ENCODE measurements around the gene SLC17A8.
"Not testable (repeated sequence)": the region's sequence is repeated elsewhere in the genome, so short reads cannot be mapped to it uniquely, and the experiment has no call there.

The SLC17A8 gene

GRCh38 chr12:100427078-100427477 is 70.2 kb downstream of the SLC17A8 start:
- DNase-seq (ENCODE audit: low spot score): peak; percentile 49

GRCh38 chr12:100430251-100430650 is 73.4 kb downstream of the SLC17A8 start:
- DNase-seq (ENCODE audit: low spot score): not testable (repeated sequence)

- no peak for DNase-seq (ENCODE audit: low spot score)
Measured at GRCh38 chr12:100433701-100434100, 76.8 kb downstream of the SLC17A8 start.

- DNase-seq (ENCODE audit: low spot score): no peak
Measured at GRCh38 chr12:100434177-100434576, 77.3 kb downstream of the SLC17A8 start.

- DNase-seq (ENCODE audit: low spot score): no peak
Measured at GRCh38 chr12:100435957-100436356, 79.1 kb downstream of the SLC17A8 start.

GRCh38 chr12:100437038-100437841 is 80.4 kb downstream of the SLC17A8 start:
- no peak for DNase-seq (ENCODE audit: low spot score)

- DNase-seq (ENCODE audit: low spot score): no peak
Measured at GRCh38 chr12:100439797-100440196, 82.9 kb downstream of the SLC17A8 start.

- no peak for DNase-seq (ENCODE audit: low spot score)
Measured at GRCh38 chr12:100442403-100442802, 85.5 kb downstream of the SLC17A8 start.

- DNase-seq (ENCODE audit: low spot score): no peak
Measured at GRCh38 chr12:100443434-100443833, 86.6 kb downstream of the SLC17A8 start.

GRCh38 chr12:100445081-100445481 is 88.2 kb downstream of the SLC17A8 start:
- no peak for DNase-seq (ENCODE audit: low spot score)

GRCh38 chr12:100447381-100447780 is 90.5 kb downstream of the SLC17A8 start:
- no peak for DNase-seq (ENCODE audit: low spot score)

- DNase-seq (ENCODE audit: low spot score): no peak
Measured at GRCh38 chr12:100448656-100449055, 91.8 kb downstream of the SLC17A8 start.

- DNase-seq (ENCODE audit: low spot score): no peak
Measured at GRCh38 chr12:100450735-100451134, 93.9 kb downstream of the SLC17A8 start.

GRCh38 chr12:100453951-100454350 is 97.1 kb downstream of the SLC17A8 start:
- DNase-seq (ENCODE audit: low spot score): no peak

GRCh38 chr12:100455896-100456295 is 99.0 kb downstream of the SLC17A8 start:
- DNase-seq (ENCODE audit: low spot score): no peak

GRCh38 chr12:100458191-100458590 is 101.3 kb downstream of the SLC17A8 start:
- DNase-seq (ENCODE audit: low spot score): no peak

GRCh38 chr12:100460702-100461101 is 103.8 kb downstream of the SLC17A8 start:
- no peak for DNase-seq (ENCODE audit: low spot score)

GRCh38 chr12:100461330-100461973 is 104.6 kb downstream of the SLC17A8 start:
- DNase-seq (ENCODE audit: low spot score): no peak

GRCh38 chr12:100463661-100464060 is 106.8 kb downstream of the SLC17A8 start:
- DNase-seq (ENCODE audit: low spot score): no peak

- DNase-seq (ENCODE audit: low spot score): no peak
Measured at GRCh38 chr12:100464529-100464928, 107.7 kb downstream of the SLC17A8 start.

GRCh38 chr12:100468126-100468525 is 111.3 kb downstream of the SLC17A8 start:
- no peak for DNase-seq (ENCODE audit: low spot score)

Measured in GM03348 (cell line).